Fibroblast of mammary gland (primary cell): ENCODE data around the gene NNAT.

ENCODE experiments used
- DNase-seq: peaks from one replicate; pipeline ENCODE4 v3.0.0-alpha.2; 2010; ENCODE audit warnings: low read depth
- H3K4me3 ChIP-seq: 2 replicates; pipeline ENCODE4 v1.5.1; 2011; ENCODE audit warnings: low read depth, mild to moderate bottlenecking, low read length, moderate library complexity; ENCODE audit not compliant: control insufficient read depth
- CTCF ChIP-seq: conservative IDR thresholded peaks from 2 replicates; pipeline ENCODE4 v1.5.1; 2011; ENCODE audit warnings: low read depth, low read length, inconsistent platforms; ENCODE audit not compliant: control insufficient read depth, insufficient read depth

NNAT gene

GRCh38 chr20:37511610-37512275 is 9.3 kb upstream of the NNAT start:
- no peak overlapping the region for H3K4me3 ChIP-seq
- TF ChIP-seq CTCF: no peak

GRCh38 chr20:37513779-37514359 is 7.2 kb upstream of the NNAT start:
- no peak for TF ChIP-seq CTCF
- DNase-seq: no peak
- no peak overlapping the region for H3K4me3 ChIP-seq

More at GRCh38 chr20:37511610-37512275, 9.3 kb upstream of the NNAT start:
- DNase-seq: peak; percentile 79

GRCh38 chr20:37515876-37516275 is 5.2 kb upstream of the NNAT start:
- no peak overlapping the region for H3K4me3 ChIP-seq
- no peak for DNase-seq
- no peak for TF ChIP-seq CTCF

GRCh38 chr20:37516811-37517750 is 4.0 kb upstream of the NNAT start:
- peak; percentile 47 for DNase-seq
- no peak overlapping the region for H3K4me3 ChIP-seq
- no peak for TF ChIP-seq CTCF

GRCh38 chr20:37518059-37518458 is 3.0 kb upstream of the NNAT start:
- no peak overlapping the region for H3K4me3 ChIP-seq
- no peak for TF ChIP-seq CTCF

DNA sequence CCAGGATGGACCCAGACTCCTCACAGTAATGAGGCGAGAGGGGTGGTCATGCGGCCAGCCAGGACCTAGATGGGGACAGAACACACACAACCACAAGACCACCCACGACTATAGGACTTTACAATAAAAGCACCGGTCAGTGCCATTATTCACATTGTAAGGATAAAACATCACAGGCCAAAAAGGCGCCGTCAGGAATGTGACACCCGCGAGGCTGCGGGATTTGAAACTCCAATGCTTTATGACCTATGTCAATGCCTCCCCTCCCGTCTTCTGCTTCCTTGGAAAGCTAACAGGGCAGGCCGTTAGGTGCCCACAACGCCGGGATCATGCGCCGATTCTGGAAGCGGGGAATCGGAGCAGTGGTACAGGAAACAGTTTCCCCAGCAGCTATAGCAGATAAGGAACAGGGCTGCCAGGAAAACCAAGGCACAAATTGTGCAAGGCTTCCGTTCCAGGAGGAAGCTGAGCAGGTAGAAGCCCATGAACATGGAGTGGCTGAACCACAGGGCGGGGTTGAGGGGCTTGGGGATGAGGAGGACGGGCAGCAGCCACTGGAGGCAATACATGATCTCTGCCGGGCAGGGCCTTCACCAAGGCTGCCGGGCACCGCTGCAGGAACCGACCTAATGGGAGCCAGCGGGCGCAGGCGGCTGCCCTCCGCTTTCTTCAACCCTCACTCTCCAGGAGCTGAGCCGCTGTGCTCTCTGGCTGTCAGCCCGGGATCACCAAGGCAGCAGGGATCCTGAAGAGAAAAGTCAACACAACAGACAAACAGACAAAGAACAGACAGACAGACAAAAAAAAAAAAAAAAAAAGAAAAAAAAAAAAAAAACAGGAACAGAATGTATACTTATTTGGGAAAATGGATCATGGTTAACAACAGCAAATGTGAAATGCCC is 2.2 kb upstream of the NNAT start:
- no peak for DNase-seq
- no peak for TF ChIP-seq CTCF
- H3K4me3 ChIP-seq: no peak overlapping the region

More at GRCh38 chr20:37518059-37518458, 3.0 kb upstream of the NNAT start:
- no peak for DNase-seq
